ENCODE measurements around the gene NOG. TPM values are rescaled to one million over a fixed set of nuclear protein-coding genes. Genes with fewer than 3 reads are reported as not detected.

Gene NOG
- total RNA-seq, 4 donors from 2014 or later = not detected

- no peak overlapping the region for H3K4me3 ChIP-seq
- H3K36me3 ChIP-seq = no peaks in the 10 kb centered on the region
- in situ Hi-C loops (cut with MboI; ENCODE audit: low pct_ligation_motif_present in 1 of 4, low pct_unique_long_range_greater_than_20kb in 1 of 4, low sequenced_read_pairs in 3 of 4) = no loop called here
- H3K9me3 ChIP-seq = no peaks in the 10 kb centered on the region
- H3K27me3 ChIP-seq = no peaks in the 10 kb centered on the region
- DNase-seq = no peak
- H3K27ac ChIP-seq = no peak overlapping the region
- intact Hi-C loops (cut with DNase I; ENCODE audit: low total_unique reads) = no loop called here
- no peaks in the 10 kb centered on the region for H3K4me1 ChIP-seq
- TF ChIP-seq POLR2A (IDR thresholded peaks at IDR 0.05) = no peak
- TF ChIP-seq POLR2AphosphoS5 (IDR thresholded peaks at IDR 0.05) = no peak
- no peak for TF ChIP-seq EP300 (IDR thresholded peaks at IDR 0.05; ENCODE audit: low read depth)
- TF ChIP-seq CTCF (IDR thresholded peaks at IDR 0.05) = no peak
- 84% methylated on average over 2 of the region's 2 CpGs; no CpG with 5 or more reads in 1 of the 2 donors for WGBS, 2 donors (ENCODE audit: low coverage in 1 of 2)
Observed at GRCh38 chr17:56613131-56613530, 19.6 kb downstream of the NOG start.

- Histone ChIP-seq H3K4me3 (no peak overlapping the region), H3K36me3 (no peaks in the 10 kb centered on the region), H3K4me1 (no peaks in the 10 kb centered on the region), H3K9me3 (no peaks in the 10 kb centered on the region), H3K27me3 (no peaks in the 10 kb centered on the region), H3K27ac (no peak overlapping the region)
- 82 to 85% methylated on average over 2 of the region's 2 CpGs for WGBS, 2 donors (ENCODE audit: low coverage in 1 of 2)
- DNase-seq = no peak
- no peak for TF ChIP-seq POLR2A (IDR thresholded peaks at IDR 0.05)
- no peak for TF ChIP-seq POLR2AphosphoS5 (IDR thresholded peaks at IDR 0.05)
- no peak for TF ChIP-seq CTCF (IDR thresholded peaks at IDR 0.05)
- TF ChIP-seq EP300 (IDR thresholded peaks at IDR 0.05; ENCODE audit: low read depth) = no peak
- in situ Hi-C loops (cut with MboI; ENCODE audit: low pct_ligation_motif_present in 1 of 4, low pct_unique_long_range_greater_than_20kb in 1 of 4, low sequenced_read_pairs in 3 of 4) = no loop called here
- intact Hi-C loops (cut with DNase I; ENCODE audit: low total_unique reads) = no loop called here
Observed at GRCh38 chr17:56614522-56614921, 21.0 kb downstream of the NOG start.

- H3K4me1 ChIP-seq = no peaks in the 10 kb centered on the region
- H3K27me3 ChIP-seq = no peaks in the 10 kb centered on the region
- 90% methylated on average over 2 of the region's 2 CpGs; no CpG with 5 or more reads in 1 of the 2 donors for WGBS, 2 donors (ENCODE audit: low coverage in 1 of 2)
- H3K36me3 ChIP-seq = no peaks in the 10 kb centered on the region
- no peak overlapping the region for H3K4me3 ChIP-seq
- no peak for DNase-seq
- intact Hi-C loops (cut with DNase I; ENCODE audit: low total_unique reads) (no loop called here), in situ Hi-C loops (cut with MboI; ENCODE audit: low pct_ligation_motif_present in 1 of 4, low pct_unique_long_range_greater_than_20kb in 1 of 4, low sequenced_read_pairs in 3 of 4) (no loop called here)
- H3K27ac ChIP-seq = no peak overlapping the region
- no peaks in the 10 kb centered on the region for H3K9me3 ChIP-seq
- TF ChIP-seq CTCF (IDR thresholded peaks at IDR 0.05) = no peak
- TF ChIP-seq POLR2AphosphoS5 (IDR thresholded peaks at IDR 0.05) = no peak
- TF ChIP-seq EP300 (IDR thresholded peaks at IDR 0.05; ENCODE audit: low read depth) = no peak
- no peak for TF ChIP-seq POLR2A (IDR thresholded peaks at IDR 0.05)
Observed at GRCh38 chr17:56616239-56616638, 22.7 kb downstream of the NOG start.

GRCh38 chr17:56623383-56623782 lies 29.9 kb downstream of the NOG start:
- intact Hi-C loops (cut with DNase I; ENCODE audit: low total_unique reads) = no loop called here
- H3K27ac ChIP-seq = no peak overlapping the region
- TF ChIP-seq EP300 (IDR thresholded peaks at IDR 0.05; ENCODE audit: low read depth) (no peak), POLR2AphosphoS5 (IDR thresholded peaks at IDR 0.05) (no peak)
- no peaks in the 10 kb centered on the region for H3K27me3 ChIP-seq
- H3K9me3 ChIP-seq = no peaks in the 10 kb centered on the region
- H3K4me1 ChIP-seq = no peaks in the 10 kb centered on the region
- H3K36me3 ChIP-seq = no peaks in the 10 kb centered on the region
- no peak for DNase-seq
- H3K4me3 ChIP-seq = no peak overlapping the region
- in situ Hi-C loops (cut with MboI; ENCODE audit: low pct_ligation_motif_present in 1 of 4, low pct_unique_long_range_greater_than_20kb in 1 of 4, low sequenced_read_pairs in 3 of 4) = no loop called here
- 38 to 49% methylated on average over 1 of the region's 1 CpG for WGBS, 2 donors (ENCODE audit: low coverage in 1 of 2)

- no peak for DNase-seq
Observed at GRCh38 chr17:56624309-56624708, 30.8 kb downstream of the NOG start.

More at GRCh38 chr17:56624309-56624708, 30.8 kb downstream of the NOG start:
- Histone ChIP-seq H3K27ac (no peak overlapping the region), H3K36me3 (no peaks in the 10 kb centered on the region), H3K27me3 (no peaks in the 10 kb centered on the region), H3K4me3 (no peak overlapping the region), H3K9me3 (no peaks in the 10 kb centered on the region), H3K4me1 (no peaks in the 10 kb centered on the region)
- intact Hi-C loops (cut with DNase I; ENCODE audit: low total_unique reads) (no loop called here), in situ Hi-C loops (cut with MboI; ENCODE audit: low pct_ligation_motif_present in 1 of 4, low pct_unique_long_range_greater_than_20kb in 1 of 4, low sequenced_read_pairs in 3 of 4) (no loop called here)
- no peak for TF ChIP-seq POLR2AphosphoS5 (IDR thresholded peaks at IDR 0.05)
- TF ChIP-seq EP300 (IDR thresholded peaks at IDR 0.05; ENCODE audit: low read depth) = no peak
- TF ChIP-seq POLR2A (IDR thresholded peaks at IDR 0.05) = no peak
- no peak for TF ChIP-seq CTCF (IDR thresholded peaks at IDR 0.05)
- 44 to 48% methylated on average over 1 to 2 of the region's 2 CpGs for WGBS, 2 donors (ENCODE audit: low coverage in 1 of 2)

Data from transverse colon (tissue), 4 donors.